ENCODE results near the gene KCNA4.

DNA sequence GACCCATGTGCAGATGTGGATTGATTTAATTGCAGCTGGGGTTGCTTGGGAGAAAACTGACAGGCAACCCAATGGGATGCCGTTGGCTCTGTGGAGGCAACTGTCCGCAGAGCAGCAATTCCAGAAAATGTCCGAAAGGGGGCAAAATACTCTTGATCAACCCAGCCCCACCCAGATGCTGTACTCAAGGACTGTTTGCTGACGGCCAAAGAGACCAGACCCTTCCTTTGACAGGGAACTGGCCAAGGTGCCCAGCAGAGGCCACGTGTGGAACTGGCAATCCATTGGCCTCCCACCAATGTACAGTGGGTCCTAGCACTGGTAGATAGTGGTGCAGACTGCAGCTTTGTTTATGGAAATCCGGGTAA, 29.7 kb upstream of the KCNA4 start:
- TF ChIP-seq EZH2 (IDR thresholded peaks at IDR 0.05; ENCODE audit: low read depth), result no peak
- TF ChIP-seq, protein P1, sequence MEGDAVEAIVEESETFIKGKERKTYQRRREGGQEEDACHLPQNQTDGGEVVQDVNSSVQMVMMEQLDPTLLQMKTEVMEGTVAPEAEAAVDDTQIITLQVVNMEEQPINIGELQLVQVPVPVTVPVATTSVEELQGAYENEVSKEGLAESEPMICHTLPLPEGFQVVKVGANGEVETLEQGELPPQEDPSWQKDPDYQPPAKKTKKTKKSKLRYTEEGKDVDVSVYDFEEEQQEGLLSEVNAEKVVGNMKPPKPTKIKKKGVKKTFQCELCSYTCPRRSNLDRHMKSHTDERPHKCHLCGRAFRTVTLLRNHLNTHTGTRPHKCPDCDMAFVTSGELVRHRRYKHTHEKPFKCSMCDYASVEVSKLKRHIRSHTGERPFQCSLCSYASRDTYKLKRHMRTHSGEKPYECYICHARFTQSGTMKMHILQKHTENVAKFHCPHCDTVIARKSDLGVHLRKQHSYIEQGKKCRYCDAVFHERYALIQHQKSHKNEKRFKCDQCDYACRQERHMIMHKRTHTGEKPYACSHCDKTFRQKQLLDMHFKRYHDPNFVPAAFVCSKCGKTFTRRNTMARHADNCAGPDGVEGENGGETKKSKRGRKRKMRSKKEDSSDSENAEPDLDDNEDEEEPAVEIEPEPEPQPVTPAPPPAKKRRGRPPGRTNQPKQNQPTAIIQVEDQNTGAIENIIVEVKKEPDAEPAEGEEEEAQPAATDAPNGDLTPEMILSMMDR (conservative IDR thresholded peaks at IDR 0.05), result no peak

Data from PC-9 (cell line).